Stimulated activated effector memory CD8-positive, alpha-beta T cell treated with anti-CD3 and anti-CD28 coated beads, Interleukin-12 subunit alpha, Interleukin-12 subunit beta, amount 100 ng/mL, for 72 hours (primary cell): ENCODE results near the gene RNPEP.

Experiments used
- ATAC-seq: fragments of 150-1000 bp; cut with Tn5 transposase; 2 replicates; pipeline ENCODE4 v1.10.0; 2021
- DNase-seq, 2 donors: peaks; one replicate each; pipeline ENCODE4 v3.0.0; 2021 to 2022; ENCODE audit warnings: low spot score in 2 of 2
- H3K27ac Mint-ChIP-seq: one replicate; pipeline ENCODE4 v1.8.0; 2022; ENCODE audit warnings: mild to moderate bottlenecking, mixed read lengths
- H3K36me3 Mint-ChIP-seq: one replicate; pipeline ENCODE4 v1.8.0; 2022; ENCODE audit warnings: mild to moderate bottlenecking, mixed read lengths
- H3K4me1 Mint-ChIP-seq: one replicate; pipeline ENCODE4 v1.8.0; 2022; ENCODE audit warnings: mixed read lengths
- H3K4me3 Mint-ChIP-seq: one replicate; pipeline ENCODE4 v1.8.0; 2022; ENCODE audit warnings: mild to moderate bottlenecking, mixed read lengths
- H3K9me3 Mint-ChIP-seq: one replicate; pipeline ENCODE4 v1.8.0; 2022; ENCODE audit warnings: mixed read lengths

Gene RNPEP

DNA sequence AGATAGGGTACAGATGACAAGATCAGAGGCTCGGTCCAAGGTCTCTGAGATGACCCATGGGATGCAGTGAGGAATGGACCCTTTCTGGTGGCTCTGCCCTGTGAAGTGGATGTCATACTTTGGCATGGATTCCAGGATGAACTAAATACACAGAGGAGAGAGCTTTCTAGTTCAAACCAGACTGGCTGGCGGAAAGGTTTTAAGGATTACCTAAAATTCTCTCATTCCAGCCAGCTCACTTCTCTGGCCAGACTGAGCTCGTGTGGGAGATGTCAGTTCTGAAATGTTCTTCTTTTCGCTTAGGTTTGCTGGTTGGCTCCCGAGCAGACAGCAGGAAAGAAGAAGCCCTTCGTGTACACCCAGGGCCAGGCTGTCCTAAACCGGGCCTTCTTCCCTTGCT, 6.2 kb downstream of the RNPEP start:
- no peaks in the 10 kb centered on the region for H3K9me3 Mint-ChIP-seq
- no peak for DNase-seq
- H3K4me3 Mint-ChIP-seq: no peak overlapping the region
- H3K36me3 Mint-ChIP-seq: peaks cover 54% of the 10 kb centered on the region
- ATAC-seq: no peak
- no peaks in the 10 kb centered on the region for H3K4me1 Mint-ChIP-seq
- H3K27ac Mint-ChIP-seq: peak overlapping the region; percentile 6

DNA sequence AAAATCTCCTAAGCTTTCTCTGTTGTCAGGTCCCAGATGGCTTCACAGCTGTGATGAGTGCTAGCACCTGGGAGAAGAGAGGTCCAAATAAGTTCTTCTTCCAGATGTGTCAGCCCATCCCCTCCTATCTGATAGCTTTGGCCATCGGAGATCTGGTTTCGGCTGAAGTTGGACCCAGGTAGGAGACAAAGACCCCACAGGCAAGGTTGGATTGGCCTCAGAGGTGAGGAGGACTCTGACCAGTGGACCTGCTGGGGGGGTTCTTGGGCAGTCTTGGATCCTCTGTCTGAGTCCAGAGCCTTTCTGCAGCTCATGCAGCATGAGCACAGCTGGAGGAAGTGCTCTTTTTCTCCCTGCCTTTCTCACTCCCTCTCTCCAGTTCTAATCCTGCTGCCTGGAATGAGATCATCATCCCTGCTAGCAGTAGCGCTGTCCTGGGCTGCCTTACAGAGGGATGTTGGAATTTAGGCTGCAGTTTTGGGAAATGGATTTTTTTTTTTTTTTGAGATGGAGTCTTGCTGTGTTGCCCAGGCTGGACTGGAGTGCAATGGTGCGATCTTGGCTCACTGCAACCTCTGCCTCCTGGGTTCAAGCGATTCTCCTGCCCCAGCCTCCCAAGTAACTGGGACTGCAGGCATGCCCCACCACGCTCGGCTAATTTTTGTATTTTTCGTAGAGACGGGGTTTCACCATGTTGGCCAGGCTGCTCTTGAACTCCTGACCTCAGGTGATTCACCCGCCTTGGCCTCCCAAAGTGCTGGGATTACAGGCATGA, 7.1 kb downstream of the RNPEP start:
- H3K4me1 Mint-ChIP-seq: no peaks in the 10 kb centered on the region
- H3K4me3 Mint-ChIP-seq: no peak overlapping the region
- DNase-seq (no peak), ATAC-seq (no peak)
- no peak overlapping the region for H3K27ac Mint-ChIP-seq
- no peaks in the 10 kb centered on the region for H3K9me3 Mint-ChIP-seq
- H3K36me3 Mint-ChIP-seq: peaks cover 63% of the 10 kb centered on the region

DNA sequence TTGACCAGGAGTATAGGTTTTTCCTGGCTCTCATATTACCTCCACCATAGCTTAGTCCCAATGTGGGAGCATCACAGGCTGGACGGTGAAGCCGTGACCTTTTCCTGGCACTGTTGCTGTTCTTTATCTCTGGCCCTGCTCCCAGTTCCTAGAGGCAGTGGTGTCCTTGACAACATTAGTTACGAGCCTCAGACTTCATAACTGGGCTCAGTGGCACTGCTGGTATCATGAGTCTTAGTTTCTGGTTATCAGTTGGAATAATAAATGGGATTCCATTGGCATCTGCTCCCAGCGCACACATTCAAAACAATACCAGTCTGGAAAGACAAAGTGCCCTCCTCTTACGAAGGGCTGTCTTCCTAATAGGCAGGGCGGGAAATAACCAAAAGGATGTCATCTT, 8.0 kb downstream of the RNPEP start:
- ATAC-seq: no peak
- Mint-ChIP-seq H3K27ac (no peak overlapping the region), H3K36me3 (peaks cover 72% of the 10 kb centered on the region), H3K4me1 (no peaks in the 10 kb centered on the region), H3K4me3 (no peak overlapping the region), H3K9me3 (no peaks in the 10 kb centered on the region)
- DNase-seq: no peak

DNA sequence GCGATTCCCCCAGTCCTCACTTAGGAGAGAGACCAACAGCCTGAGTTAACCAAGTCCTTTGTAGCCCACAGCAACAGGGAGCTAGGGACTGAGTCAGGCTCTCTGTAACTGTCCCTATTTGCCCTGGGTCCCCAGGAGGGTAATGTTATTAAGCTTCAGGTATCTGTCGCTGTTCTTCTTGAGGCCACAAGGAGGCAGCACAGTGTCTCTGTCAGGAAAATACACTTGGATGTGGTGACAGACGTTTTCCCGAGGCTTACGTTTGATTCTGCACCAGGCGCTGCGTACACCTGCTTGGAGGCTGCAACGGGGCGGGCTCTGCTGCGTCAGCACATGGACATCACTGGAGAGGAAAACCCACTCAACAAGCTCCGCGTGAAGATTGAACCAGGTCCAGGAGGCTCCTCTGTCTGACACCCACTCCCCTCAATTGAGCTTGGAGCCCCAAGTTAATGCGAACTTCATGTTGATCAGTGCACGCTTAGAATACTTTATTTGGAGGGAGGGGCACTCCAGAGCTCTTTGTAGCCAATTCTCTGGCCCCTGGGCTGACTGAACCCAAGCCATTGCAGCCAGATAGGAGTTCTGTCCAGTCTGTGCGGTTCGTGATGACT, 17.3 kb downstream of the RNPEP start:
- Mint-ChIP-seq H3K4me1 (no peaks in the 10 kb centered on the region), H3K4me3 (no peak overlapping the region), H3K36me3 (peaks cover 99% of the 10 kb centered on the region), H3K9me3 (no peaks in the 10 kb centered on the region), H3K27ac (no peak overlapping the region)
- ATAC-seq (peak; percentile 84), DNase-seq (no peak)

DNA sequence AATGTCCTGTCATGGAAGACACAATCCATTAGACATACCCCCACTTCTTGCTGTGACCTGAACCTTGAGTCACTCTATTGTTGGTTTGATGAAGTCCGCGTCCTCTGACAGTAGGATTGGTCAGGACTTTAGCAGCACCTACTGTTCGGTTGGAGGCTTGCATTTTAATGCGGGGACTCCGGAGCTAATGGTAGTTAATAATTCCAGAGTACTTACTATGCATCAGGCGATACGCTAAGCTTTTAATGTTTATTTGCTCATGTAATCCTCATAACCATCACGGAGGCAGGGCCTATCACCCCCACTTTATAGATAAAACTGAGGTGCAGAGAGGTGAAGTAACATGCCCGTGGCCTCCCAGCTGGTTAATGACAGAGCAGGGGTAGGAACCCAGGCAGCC, 20.1 kb downstream of the RNPEP start:
- H3K27ac Mint-ChIP-seq: no peak overlapping the region
- no peaks in the 10 kb centered on the region for H3K9me3 Mint-ChIP-seq
- H3K4me1 Mint-ChIP-seq: no peaks in the 10 kb centered on the region
- DNase-seq (no peak), ATAC-seq (no peak)
- peaks cover 93% of the 10 kb centered on the region for H3K36me3 Mint-ChIP-seq
- no peak overlapping the region for H3K4me3 Mint-ChIP-seq

DNA sequence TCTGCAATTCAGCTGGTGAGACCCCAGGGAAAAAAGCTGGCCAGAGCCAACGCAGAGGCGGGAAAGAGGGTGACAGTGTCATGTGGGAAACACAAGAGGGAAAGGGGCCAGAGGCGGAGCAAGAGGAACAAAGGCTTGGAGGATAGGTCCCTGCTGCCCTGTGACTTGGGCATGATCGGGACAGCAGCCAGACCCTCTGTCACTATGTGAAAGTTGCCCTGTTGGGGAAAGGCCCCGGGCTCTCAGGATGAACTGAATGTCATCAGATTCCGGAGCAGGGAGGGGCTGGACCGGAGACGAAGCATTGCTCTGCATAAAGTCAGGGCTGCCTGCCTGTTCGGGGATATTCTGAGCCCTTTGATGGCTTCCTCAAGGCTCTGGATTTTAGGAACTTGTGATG, 22.3 kb downstream of the RNPEP start:
- DNase-seq (no peak), ATAC-seq (no peak)
- Mint-ChIP-seq H3K9me3 (no peaks in the 10 kb centered on the region), H3K27ac (no peak overlapping the region), H3K4me1 (no peaks in the 10 kb centered on the region), H3K36me3 (peaks cover 72% of the 10 kb centered on the region), H3K4me3 (no peak overlapping the region)

DNA sequence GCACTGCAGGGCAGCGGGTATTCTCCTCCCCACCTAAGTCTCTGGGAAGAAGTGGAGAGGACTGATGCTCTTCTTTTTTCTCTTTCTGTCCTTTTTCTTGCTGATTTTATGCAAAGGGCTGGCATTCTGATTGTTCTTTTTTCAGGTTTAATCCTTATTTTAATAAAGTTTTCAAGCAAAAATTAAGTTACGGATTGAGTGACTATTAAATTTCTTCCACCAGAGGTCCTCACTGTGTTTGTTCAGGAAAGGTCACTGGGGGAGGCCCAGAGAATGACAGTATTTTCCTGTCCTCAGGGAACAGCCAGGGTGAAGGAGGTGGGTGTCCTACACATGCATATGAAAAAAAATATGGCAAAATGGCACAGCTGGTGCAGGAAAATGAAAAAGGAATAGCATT, 23.5 kb downstream of the RNPEP start:
- DNase-seq (no peak), ATAC-seq (no peak)
- H3K9me3 Mint-ChIP-seq: no peaks in the 10 kb centered on the region
- no peaks in the 10 kb centered on the region for H3K4me1 Mint-ChIP-seq
- peak overlapping the region; percentile 43 for H3K27ac Mint-ChIP-seq
- no peak overlapping the region for H3K4me3 Mint-ChIP-seq
- H3K36me3 Mint-ChIP-seq: peaks cover 59% of the 10 kb centered on the region

DNA sequence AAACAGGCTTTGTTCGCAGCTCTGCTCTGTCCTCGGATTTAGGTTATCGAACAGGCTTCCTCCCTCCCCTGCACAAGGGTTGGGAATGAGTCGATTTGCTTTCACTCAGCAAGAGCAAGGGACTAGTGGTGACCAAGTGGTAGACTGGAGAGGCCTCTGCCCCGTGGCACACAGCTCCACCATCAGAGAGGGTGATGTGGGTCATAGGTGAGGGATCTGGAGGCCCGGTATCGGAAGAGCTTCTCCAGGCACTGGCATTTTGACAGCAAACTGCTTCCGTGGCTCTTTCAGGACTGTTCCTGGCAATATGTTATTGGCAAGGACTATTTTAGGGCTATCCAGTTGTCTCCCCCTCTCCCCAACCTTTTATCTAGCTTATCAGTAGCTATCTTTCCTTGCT, 24.9 kb downstream of the RNPEP start:
- Mint-ChIP-seq H3K4me1 (no peaks in the 10 kb centered on the region), H3K4me3 (no peak overlapping the region), H3K36me3 (peaks cover 46% of the 10 kb centered on the region), H3K27ac (peak overlapping the region; percentile 21), H3K9me3 (no peaks in the 10 kb centered on the region)
- DNase-seq (no peak), ATAC-seq (no peak)

DNA sequence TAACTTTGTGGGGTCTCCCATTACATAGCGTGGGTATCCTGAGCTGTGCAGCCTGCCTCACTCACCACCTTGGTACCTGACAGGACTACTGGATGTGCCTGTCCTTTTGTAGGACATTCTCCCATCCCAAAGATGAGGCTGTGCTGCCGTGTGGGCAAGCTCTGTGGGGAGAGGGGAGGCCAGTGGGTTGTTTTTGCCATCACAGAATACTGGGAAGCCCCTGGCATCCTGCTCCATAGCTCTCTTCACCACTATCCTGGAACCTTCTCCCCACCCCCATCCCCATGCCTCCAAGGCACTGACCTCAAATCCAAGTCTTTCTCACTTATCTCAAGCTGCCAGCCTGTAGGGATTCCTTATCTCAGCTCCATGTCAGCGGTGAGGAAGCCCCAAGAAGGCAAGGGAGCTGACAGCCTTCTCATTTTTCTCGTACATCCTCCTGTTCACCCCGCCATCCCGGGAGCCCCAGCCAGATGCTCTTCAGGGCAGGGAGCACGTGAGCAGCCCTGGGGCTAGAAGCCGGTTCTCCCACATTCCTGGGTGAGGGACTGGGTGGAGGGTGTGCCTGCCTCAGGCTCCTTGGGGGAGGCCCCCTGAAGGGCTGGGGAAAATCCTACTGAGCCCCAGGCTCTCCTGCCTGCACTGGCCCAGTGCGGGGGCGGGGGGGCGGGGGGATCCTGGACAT, 25.5 kb downstream of the RNPEP start:
- Mint-ChIP-seq H3K9me3 (no peaks in the 10 kb centered on the region), H3K27ac (peak overlapping the region; percentile 21), H3K4me1 (no peaks in the 10 kb centered on the region), H3K36me3 (peaks cover 39% of the 10 kb centered on the region), H3K4me3 (no peak overlapping the region)
- DNase-seq: no peak
- ATAC-seq: no peak

DNA sequence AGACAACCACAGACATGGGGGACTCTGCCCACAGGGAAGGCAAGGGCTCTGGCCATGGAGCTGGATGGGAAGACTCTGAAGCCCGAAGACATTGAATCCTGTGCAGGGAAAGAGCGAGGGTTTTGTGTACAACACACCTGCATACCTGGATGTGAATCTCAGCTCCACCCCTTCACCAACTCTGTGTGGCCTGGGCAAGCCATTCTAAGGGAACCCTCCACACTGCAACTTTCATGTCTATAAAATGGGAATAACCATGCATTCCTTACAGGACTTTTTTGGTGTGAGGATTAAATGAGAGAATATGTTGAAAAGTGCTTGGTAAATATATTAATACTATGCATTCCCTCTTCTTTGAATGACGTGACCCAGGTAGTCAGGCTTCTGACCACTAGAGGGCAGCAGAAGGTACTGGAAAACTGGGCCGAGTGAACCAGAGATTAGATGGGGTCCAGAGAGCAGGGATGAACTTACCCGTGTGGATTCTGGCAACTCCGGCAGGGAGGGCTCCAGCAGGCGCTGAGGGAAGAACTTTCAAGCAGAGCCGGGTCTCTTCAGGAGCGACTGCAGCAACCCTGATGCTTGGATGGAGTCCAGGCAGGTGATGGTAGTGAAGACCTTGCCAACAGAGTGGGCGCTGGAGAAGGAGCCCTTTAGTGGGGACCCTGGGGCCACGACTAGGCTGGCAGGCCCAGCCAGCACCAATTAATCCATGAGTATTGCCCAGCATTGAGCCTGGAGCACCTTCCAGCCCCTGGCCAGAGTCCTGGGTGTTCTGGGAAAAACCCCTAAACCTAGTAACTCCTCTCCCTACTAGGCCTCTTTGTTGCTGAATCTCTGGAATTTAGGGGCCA, 27.1 kb downstream of the RNPEP start:
- H3K27ac Mint-ChIP-seq: no peak overlapping the region
- peaks cover 23% of the 10 kb centered on the region for H3K36me3 Mint-ChIP-seq
- no peaks in the 10 kb centered on the region for H3K9me3 Mint-ChIP-seq
- H3K4me1 Mint-ChIP-seq: no peaks in the 10 kb centered on the region
- H3K4me3 Mint-ChIP-seq: no peak overlapping the region
- peak; percentile 57 to 76 for DNase-seq
- peak; percentile 57 for ATAC-seq

DNA sequence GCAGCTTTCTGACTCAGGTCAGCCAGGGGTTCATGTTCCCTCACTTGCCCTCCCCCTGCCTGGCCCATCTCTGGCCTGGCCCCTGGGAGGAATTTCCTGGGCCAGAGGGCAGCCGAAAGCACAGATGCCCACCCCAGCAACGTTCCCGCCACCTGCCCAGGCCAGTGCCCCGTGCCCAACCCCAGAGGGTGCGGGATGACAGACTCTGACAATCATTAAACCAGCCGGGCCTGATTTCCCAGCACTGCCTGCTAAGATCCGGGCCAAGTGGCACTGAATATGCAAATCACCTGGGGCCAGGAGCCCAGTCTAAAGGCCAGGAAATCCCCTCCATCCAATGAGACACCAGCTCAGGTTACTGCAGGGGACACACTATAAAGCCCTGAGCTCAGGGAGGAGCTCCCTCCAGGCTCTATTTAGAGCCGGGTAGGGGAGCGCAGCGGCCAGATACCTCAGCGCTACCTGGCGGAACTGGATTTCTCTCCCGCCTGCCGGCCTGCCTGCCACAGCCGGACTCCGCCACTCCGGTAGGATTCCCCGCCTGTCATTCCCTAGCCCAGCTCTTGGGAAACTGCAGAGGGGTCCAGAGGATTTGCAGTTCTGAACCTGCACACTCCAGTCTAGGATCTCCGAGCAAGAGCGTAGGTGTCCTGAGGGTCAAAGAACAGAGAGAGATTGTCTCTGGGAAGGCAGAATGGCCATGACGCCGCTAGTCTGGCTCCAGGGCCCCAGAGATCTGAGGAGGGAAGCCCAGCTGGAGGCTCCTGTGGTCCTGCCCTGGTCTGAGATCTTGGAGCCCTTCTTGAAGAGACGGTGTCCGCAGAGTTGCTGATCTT, 27.9 kb downstream of the RNPEP start, which contains the start of gene ELF3:
TSS of gene ELF3 (plus strand) at position 408 of the 836 bp plus-strand sequence. CDS start 550 bp downstream, outside the sequence.
- Mint-ChIP-seq H3K4me3 (no peak within 1 kb of the TSS), H3K36me3 (peaks cover 15% of the 10 kb centered on the region), H3K9me3 (no peaks in the 10 kb centered on the region), H3K4me1 (no peaks in the 10 kb centered on the region), H3K27ac (no peak within 1 kb of the TSS)
- ATAC-seq (no peak), DNase-seq (no peak)

DNA sequence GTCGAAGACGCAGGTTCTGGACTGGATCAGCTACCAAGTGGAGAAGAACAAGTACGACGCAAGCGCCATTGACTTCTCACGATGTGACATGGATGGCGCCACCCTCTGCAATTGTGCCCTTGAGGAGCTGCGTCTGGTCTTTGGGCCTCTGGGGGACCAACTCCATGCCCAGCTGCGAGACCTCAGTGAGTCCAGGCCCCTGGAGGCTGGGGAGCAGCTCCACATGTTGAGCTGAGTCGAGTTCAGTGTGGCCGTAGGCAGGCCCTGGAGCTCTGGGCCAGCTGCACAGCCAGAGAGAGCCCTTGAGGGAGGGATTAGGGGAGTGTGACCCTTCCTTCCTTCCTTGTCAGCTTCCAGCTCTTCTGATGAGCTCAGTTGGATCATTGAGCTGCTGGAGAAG, 29.5 kb downstream of the RNPEP start:
- no peaks in the 10 kb centered on the region for H3K36me3 Mint-ChIP-seq
- no peak overlapping the region for H3K4me3 Mint-ChIP-seq
- H3K9me3 Mint-ChIP-seq: no peaks in the 10 kb centered on the region
- no peak for DNase-seq
- no peaks in the 10 kb centered on the region for H3K4me1 Mint-ChIP-seq
- no peak overlapping the region for H3K27ac Mint-ChIP-seq
- no peak for ATAC-seq

DNA sequence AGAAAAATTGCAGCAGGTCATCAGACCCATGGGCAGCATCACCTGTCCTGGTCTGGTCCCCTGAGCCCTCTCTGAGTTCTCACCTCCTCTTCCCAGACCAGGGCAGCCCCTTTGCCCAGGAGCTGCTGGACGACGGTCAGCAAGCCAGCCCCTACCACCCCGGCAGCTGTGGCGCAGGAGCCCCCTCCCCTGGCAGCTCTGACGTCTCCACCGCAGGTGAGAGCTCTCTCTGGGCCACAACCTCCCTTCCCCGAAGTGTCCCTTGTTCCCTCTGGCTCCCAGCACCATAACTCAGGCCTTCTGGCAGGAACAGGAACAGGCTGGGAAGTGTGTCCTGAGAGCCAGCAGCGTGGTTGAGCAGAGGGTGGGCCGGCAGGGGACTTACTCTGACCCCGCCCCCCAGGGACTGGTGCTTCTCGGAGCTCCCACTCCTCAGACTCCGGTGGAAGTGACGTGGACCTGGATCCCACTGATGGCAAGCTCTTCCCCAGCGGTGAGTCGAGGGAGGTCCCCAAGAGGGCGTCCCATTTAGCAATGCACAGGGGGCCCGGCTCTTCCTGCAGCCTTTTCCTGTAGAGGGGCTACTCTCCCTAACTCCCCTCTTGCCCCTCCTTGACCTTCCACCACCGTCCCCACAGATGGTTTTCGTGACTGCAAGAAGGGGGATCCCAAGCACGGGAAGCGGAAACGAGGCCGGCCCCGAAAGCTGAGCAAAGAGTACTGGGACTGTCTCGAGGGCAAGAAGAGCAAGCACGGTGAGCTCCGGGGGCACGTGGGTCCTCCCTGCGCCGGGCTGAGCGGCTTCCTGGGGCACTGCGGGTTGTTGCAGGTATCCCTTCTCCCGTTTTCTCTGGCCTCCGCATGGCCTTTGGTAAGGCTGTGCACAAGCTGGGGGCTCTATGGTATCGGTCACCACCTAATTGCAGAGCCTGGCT, 30.4 kb downstream of the RNPEP start:
- H3K4me3 Mint-ChIP-seq: no peak overlapping the region
- no peaks in the 10 kb centered on the region for H3K4me1 Mint-ChIP-seq
- DNase-seq: no peak
- no peak overlapping the region for H3K27ac Mint-ChIP-seq
- no peaks in the 10 kb centered on the region for H3K36me3 Mint-ChIP-seq
- ATAC-seq: no peak
- no peaks in the 10 kb centered on the region for H3K9me3 Mint-ChIP-seq

DNA sequence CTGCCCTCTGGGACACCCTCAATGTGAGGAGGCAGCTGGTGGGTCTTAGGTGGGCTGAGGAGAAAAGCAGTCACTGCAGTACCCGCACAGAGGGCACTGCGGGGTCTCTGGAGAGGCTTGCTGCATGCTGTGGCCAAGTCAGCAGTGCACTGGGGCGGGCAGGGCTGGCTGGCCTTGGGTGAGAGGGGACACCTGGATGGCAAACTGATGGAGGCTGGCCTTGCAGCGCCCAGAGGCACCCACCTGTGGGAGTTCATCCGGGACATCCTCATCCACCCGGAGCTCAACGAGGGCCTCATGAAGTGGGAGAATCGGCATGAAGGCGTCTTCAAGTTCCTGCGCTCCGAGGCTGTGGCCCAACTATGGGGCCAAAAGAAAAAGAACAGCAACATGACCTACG, 31.2 kb downstream of the RNPEP start:
- Mint-ChIP-seq H3K4me1 (peaks cover 1% of the 10 kb centered on the region), H3K9me3 (no peaks in the 10 kb centered on the region), H3K4me3 (no peak overlapping the region), H3K36me3 (no peaks in the 10 kb centered on the region), H3K27ac (no peak overlapping the region)
- ATAC-seq (no peak), DNase-seq (no peak)
